Measurements from ENCODE around the gene PSTPIP2.
"Not testable (repeated sequence)": the region's sequence is repeated elsewhere in the genome, so short reads cannot be mapped to it uniquely, and the experiment has no call there.

PSTPIP2 gene, protein sequence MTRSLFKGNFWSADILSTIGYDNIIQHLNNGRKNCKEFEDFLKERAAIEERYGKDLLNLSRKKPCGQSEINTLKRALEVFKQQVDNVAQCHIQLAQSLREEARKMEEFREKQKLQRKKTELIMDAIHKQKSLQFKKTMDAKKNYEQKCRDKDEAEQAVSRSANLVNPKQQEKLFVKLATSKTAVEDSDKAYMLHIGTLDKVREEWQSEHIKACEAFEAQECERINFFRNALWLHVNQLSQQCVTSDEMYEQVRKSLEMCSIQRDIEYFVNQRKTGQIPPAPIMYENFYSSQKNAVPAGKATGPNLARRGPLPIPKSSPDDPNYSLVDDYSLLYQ

DNA sequence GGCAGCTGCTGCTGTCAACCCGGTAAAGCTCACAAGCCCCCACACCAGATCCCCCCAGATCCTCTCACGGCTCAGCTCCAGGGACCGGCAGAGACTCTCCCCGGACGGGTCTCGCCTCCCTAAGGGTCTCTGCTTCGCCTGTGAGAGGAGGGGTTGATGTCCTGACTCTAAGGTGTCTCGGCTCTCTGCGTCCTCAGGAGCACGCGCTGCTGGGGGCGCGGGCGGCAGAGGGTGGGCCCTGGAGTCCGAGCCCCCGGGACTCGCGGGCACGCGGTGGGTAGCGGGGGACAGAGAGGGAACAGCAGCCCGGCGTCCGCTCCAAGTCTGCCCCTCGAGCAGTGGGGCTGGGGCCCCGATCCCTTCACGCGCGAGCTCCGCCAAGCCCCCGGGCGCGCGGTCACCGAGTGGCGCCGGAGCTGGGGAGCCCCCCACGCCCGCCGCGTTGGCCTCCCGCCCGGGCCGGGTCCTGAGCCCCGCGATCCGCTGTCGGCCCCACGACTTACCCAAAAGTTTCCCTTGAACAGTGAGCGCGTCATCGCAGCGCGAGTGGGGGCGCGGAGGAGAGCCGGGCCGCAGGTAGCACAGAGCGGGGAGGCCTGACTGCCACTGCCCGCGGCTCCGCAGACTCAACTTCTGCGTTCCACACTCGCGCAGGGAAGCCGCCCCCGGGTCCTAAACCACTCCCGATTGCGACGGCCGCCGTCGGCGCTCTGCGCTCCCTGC is at the start of gene PSTPIP2:
PSTPIP2 (minus strand) TSS at position 608 of the 723 bp plus-strand sequence; CDS start at position 536, 72 bp downstream.
- H3K27ac Mint-ChIP-seq: peak within 1 kb of the TSS; percentile 20
- DNase-seq (ENCODE audit: low spot score in 2 of 2): peak; percentile 55 to 81
- H3K4me1 Mint-ChIP-seq: peaks cover 48% of the 10 kb centered on the region
- H3K36me3 Mint-ChIP-seq: peaks cover under 1% of the 10 kb centered on the region
- H3K9me3 Mint-ChIP-seq: no peaks in the 10 kb centered on the region
- peak within 1 kb of the TSS; percentile 60 for H3K4me3 Mint-ChIP-seq
- ATAC-seq: peak; percentile 83

DNA sequence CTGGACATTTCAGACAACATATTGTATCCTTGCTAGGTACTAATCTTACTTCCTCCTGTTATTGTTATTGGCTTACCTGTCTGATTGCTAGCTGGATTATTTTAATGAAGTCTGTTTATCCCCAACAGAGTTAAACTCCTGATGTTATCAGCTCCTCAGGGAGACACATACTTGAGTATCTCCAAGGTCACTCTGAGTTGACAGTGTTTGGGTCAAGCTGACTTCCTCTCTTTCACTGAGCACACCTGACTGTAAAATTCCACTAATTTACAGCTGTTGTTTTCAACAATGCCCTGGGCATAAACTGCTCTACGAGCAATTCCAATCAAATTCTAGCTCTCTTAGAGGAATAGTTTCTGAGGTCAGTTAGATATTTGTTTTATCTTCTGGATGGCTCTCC is 41.7 kb upstream of the PSTPIP2 start:
- H3K27ac Mint-ChIP-seq: no peak overlapping the region
- ATAC-seq (no peak), DNase-seq (ENCODE audit: low spot score in 2 of 2) (no peak)
- H3K36me3 Mint-ChIP-seq: peaks cover 78% of the 10 kb centered on the region
- H3K9me3 Mint-ChIP-seq: no peaks in the 10 kb centered on the region
- H3K4me3 Mint-ChIP-seq: no peak overlapping the region
- no peaks in the 10 kb centered on the region for H3K4me1 Mint-ChIP-seq

DNA sequence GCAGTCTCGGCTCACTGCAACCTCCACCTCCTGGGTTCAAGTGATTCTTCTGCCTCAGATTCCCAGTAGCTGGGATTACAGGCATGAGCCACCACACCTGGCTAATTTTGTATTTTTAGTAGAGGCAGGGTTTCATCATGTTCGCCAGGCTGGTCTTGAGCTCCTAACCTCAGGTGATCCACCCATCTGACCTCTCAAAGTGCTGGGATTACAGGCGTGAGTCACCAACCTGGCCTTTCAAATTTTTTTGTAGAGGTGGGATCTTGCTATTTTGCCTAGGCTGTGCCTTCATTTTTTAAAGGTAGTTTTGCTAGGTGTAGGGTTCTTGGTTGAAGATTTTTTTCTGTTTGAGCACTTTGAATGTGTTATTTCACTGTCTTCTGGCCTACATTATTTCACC is 38.3 kb upstream of the PSTPIP2 start:
- H3K9me3 Mint-ChIP-seq: no peaks in the 10 kb centered on the region
- ATAC-seq: no peak
- H3K27ac Mint-ChIP-seq: no peak overlapping the region
- H3K4me3 Mint-ChIP-seq: no peak overlapping the region
- DNase-seq (ENCODE audit: low spot score in 2 of 2): no peak
- H3K36me3 Mint-ChIP-seq: peaks cover 84% of the 10 kb centered on the region
- no peaks in the 10 kb centered on the region for H3K4me1 Mint-ChIP-seq

DNA sequence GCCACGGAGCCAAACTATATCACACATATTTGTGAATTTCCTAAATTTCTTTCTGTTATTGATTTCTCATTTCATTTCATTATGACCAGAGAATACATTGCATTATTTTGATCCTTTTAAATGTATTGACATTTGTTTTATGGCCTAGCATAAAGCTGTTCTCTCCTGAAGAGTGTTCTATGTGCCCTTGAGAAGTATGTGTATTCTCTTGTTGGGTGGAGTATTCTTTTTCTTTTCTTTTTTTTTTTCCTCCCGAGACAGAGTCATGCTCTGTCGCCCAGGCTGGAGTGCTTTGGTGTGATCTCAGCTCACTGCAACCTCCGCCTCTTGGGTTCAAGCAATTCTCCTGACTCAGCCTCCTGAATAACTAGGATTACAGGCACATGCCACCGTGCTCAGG is 37.3 kb upstream of the PSTPIP2 start:
- H3K27ac Mint-ChIP-seq: no peak overlapping the region
- no peak overlapping the region for H3K4me3 Mint-ChIP-seq

DNA sequence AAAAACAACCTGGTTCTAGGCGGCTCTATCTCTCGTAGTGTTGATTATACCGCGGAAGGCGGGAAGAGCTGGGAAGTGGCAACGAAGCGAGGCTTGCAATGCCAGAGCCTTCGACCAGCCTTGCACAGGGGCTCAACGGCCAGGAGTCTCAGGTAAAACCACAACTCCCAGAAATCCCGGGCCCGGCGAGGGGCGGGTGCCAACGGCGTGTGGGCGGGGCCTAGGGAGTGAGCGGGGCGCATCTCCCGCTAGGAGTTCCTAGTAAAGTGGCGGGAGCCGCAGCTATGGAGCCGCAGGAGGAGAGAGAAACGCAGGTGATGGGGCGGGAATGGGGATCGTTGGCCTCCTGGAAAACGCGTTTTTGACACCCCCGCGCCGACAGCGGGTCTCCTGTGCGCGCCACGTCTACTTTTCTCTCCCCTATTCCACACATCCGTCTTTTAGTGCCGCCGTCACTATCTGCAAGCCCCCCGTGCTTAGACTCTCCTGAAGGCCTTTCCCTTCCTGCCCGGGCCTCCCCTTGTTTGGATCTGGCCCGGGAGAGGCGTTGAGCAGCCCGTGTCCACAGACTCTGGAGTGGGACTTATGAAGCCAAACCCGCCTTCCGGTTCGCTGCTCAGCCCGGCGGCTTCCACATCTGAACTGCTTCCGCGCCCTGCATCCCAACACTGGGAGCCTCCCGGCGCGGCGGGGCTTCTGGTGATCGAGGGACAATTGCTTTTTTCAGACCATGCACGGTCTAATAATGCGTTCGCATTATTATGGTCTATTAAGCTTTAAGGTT is 32.3 kb upstream of the PSTPIP2 start, which contains the start of gene HAUS1:
HAUS1 (plus strand) TSS at position 258 of the 784 bp plus-strand sequence; CDS start at position 285, 27 bp downstream.
- Mint-ChIP-seq H3K9me3 (no peaks in the 10 kb centered on the region), H3K4me3 (peak within 1 kb of the TSS; percentile 98), H3K36me3 (peaks cover 36% of the 10 kb centered on the region), H3K4me1 (peaks cover 9% of the 10 kb centered on the region), H3K27ac (peak within 1 kb of the TSS; percentile 97)
- ATAC-seq (peak; percentile 90), DNase-seq (ENCODE audit: low spot score in 2 of 2) (peak; percentile 64 to 89)

More for the DNA sequence above, 37.3 kb upstream of the PSTPIP2 start:
- Mint-ChIP-seq H3K4me1 (peaks cover 9% of the 10 kb centered on the region), H3K9me3 (no peaks in the 10 kb centered on the region), H3K36me3 (peaks cover 74% of the 10 kb centered on the region)
- DNase-seq (ENCODE audit: low spot score in 2 of 2) (no peak), ATAC-seq (no peak)

DNA sequence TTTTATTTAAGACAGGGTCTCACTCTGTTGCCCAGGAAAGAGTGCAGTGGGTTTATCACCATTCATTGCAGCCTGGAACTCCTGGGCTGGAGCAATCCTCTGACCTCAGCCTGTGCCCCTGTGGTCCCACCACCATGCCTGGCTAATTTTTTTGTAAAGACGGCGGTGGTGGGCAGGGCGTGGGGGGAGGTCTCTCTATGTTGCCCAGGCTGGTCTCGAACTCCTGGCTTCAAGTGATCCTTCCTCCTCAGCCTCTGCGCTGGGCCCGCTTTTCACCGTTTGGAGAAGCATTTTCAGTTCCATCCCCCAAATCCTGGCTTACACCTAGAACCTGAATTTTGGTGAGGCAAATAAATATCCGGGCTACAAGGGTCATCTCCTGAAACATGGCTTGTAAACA is 27.4 kb upstream of the PSTPIP2 start:
- ATAC-seq: no peak
- Mint-ChIP-seq H3K4me1 (peaks cover 16% of the 10 kb centered on the region), H3K27ac (no peak overlapping the region), H3K9me3 (no peaks in the 10 kb centered on the region), H3K36me3 (peaks cover 33% of the 10 kb centered on the region), H3K4me3 (no peak overlapping the region)
- no peak for DNase-seq (ENCODE audit: low spot score in 2 of 2)

DNA sequence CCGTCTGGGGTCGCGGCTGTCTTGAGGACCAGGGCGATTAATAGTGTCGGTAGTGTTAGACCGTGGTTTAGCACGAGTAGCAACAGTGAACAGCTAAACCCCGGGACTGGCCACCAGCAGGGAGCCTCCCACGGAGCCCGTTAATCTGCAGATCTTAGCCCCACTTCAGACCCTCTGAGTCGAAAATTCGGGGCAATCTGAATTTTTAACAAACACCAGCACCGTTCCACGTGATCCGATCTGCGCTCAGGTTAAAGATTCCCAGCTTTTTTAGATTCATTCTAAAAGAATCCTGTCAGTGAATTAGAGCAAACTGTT is 26.5 kb upstream of the PSTPIP2 start:
- peaks cover 21% of the 10 kb centered on the region for H3K4me1 Mint-ChIP-seq
- H3K36me3 Mint-ChIP-seq: peaks cover 42% of the 10 kb centered on the region
- H3K9me3 Mint-ChIP-seq: no peaks in the 10 kb centered on the region
- no peak for ATAC-seq
- peak in 1 of 2 donors; percentile 81 for DNase-seq (ENCODE audit: low spot score in 2 of 2)
- peak overlapping the region; percentile 96 for H3K27ac Mint-ChIP-seq
- peak overlapping the region; percentile 87 for H3K4me3 Mint-ChIP-seq

DNA sequence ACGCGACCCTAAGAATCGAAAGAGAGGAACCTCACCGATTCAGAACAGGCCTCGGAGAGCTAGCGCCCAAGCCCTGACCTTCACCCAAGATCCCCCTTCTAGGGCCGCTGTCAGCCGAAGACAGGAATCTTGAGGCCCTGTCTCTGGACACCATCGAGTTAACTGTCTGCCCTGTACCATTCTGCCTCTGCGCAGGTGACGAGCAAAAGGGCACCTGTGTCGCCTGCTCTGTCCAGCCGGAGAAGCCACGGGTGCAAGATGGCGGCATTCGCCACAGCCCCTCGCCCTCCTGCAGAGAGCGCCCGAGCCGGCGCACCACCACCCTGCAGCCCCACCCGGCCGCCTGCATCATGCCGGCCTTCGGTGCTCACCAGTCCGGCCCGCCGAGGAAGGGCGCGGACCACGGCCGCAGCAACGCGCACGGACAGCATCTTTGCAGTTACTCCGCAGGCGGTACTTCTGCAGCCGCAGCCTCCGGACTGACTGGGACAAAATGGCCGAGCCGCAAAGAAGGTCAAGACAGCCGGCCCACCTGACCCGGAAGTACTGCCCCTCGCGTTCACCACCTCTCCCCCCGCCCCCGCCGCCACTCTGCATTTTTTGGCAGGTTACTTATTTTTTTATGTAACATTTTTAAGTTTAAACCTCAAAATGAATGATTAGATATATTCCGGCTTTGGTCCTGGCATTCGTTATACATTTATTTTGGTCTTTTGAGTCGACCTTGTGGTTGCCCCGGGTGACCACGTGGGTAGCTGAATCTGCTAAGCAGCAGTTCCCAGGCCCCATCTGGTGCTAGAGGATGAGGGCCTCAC is 25.9 kb upstream of the PSTPIP2 start, which contains the start of gene ATP5F1A:
ATP5F1A (minus strand) TSS at position 496 of the 815 bp plus-strand sequence; CDS start at position 431, 65 bp downstream.
- peak within 1 kb of the TSS; percentile 96 for H3K27ac Mint-ChIP-seq
- DNase-seq (ENCODE audit: low spot score in 2 of 2) (peak; percentile 63 to 90), ATAC-seq (peak; percentile 94)
- no peaks in the 10 kb centered on the region for H3K9me3 Mint-ChIP-seq
- H3K4me3 Mint-ChIP-seq: peak within 1 kb of the TSS; percentile 87
- peaks cover 48% of the 10 kb centered on the region for H3K36me3 Mint-ChIP-seq
- peaks cover 21% of the 10 kb centered on the region for H3K4me1 Mint-ChIP-seq

DNA sequence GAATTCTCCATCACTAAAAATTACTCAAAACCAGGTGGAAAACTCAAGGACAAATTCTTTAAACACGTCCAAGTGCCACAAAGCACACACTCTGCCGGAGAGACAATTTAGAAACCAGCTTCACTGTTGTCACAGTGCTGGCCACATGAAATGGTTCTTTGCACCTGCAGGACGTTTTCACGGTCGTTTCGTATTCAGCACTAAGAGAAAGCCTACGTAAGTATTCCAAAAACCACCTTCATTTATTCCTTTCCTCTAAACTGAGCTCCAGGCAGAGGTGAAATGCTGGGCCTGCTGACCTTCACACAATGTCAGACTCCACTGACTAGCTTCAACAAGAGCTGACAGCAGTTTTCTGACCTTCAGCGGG is 25.4 kb upstream of the PSTPIP2 start:
- ATAC-seq (peak; percentile 1), DNase-seq (ENCODE audit: low spot score in 2 of 2) (no peak)
- Mint-ChIP-seq H3K4me1 (peaks cover 21% of the 10 kb centered on the region), H3K4me3 (peak overlapping the region; percentile 87), H3K27ac (peak overlapping the region; percentile 96), H3K9me3 (no peaks in the 10 kb centered on the region), H3K36me3 (peaks cover 53% of the 10 kb centered on the region)

DNA sequence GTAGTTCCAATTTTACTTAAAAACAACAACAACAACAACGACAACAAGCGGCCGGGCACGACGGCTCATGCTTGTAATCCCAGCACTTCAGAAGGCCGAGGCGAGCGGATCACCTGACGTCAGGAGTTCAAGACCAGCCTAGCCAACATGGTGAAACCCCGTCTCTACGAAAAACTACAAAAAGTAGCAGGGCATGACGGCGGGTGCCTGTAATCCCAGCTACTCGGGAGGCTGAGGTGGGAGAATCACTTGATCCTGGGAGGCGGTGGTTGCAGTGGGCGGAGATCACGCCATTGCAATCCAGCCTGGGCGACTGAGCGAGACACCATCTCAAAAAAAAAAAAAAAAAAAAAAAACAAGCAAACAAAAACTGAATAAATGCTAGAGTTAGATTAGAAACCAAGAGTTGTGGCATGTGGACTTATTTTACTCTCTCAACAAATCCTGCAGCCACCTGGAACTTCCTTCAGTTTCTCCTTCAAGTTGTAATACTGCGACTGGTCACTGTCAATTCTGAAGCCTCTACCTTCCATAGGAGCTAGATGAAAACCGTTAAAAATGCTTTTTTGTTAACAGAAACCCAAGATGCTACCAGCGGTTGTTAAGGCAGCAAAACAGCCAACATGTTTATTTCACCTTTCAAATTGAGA is 24.7 kb upstream of the PSTPIP2 start:
- Mint-ChIP-seq H3K4me3 (peak overlapping the region; percentile 87), H3K27ac (peak overlapping the region; percentile 96), H3K36me3 (peaks cover 60% of the 10 kb centered on the region), H3K9me3 (no peaks in the 10 kb centered on the region), H3K4me1 (peaks cover 21% of the 10 kb centered on the region)
- ATAC-seq (no peak), DNase-seq (ENCODE audit: low spot score in 2 of 2) (no peak)

DNA sequence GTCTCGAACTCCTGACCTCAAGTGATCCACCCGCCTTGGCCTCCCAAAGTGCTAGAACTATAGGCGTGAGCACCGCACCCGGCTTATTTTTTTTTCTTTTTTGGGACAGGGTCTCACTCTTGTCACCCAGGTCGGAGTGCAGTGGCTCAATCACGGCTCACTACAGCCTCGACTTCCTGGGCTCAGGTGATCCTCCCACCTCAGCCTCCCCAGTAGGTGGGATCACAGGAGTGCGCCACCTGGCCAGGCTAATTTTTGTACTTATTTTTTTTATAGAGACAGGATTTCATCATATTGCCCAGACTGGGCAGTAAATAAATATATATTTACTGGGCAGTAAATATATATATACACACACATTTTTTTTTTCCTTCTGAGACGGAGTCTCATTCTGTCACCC is 23.5 kb upstream of the PSTPIP2 start:
- H3K27ac Mint-ChIP-seq: peak overlapping the region; percentile 96
- peaks cover 27% of the 10 kb centered on the region for H3K4me1 Mint-ChIP-seq
- H3K4me3 Mint-ChIP-seq: peak overlapping the region; percentile 87
- H3K9me3 Mint-ChIP-seq: no peaks in the 10 kb centered on the region
- DNase-seq (ENCODE audit: low spot score in 2 of 2) (no peak), ATAC-seq (no peak)
- peaks cover 72% of the 10 kb centered on the region for H3K36me3 Mint-ChIP-seq

DNA sequence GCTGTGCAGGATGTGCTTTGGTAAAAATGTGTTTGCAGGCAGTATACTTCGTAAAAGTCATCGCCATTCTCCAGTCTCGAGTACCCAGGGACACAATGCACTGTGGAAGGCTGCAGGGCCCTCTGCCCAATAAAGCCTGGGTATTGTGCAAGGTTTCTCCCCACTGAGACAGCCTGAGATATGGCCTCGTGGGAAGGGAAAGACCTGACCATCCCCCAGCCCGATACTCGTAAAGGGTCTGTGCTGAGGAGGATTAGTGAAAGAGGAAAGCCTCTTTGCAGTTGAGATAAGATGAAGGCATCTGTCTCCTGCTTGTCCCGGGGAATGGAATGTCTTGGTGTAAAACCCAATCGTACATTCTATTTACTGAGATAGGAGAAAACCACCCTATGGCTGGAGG is 16.4 kb upstream of the PSTPIP2 start:
- H3K27ac Mint-ChIP-seq: peak overlapping the region; percentile 52
- not testable (repeated sequence) for ATAC-seq

DNA sequence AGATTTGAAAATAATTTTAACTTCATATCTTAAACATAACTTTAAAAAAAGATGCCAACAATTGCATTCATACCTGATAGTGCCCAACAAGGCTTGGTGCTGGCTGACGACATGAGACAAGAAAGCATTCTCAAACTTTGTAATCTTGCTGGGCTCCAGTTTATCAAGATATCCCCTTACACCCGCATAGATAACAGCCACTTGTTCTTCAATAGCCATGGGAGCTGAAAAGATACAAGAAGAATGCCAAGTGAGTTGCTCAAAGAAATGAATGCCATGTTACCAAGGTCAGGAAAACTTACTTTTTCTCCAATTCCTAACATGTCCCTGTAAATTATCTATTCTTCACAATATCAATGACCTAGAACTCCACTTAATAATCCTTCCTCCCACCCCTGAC is 12.4 kb upstream of the PSTPIP2 start:
- no peaks in the 10 kb centered on the region for H3K9me3 Mint-ChIP-seq
- ATAC-seq: no peak
- H3K36me3 Mint-ChIP-seq: peaks cover 100% of the 10 kb centered on the region
- H3K4me3 Mint-ChIP-seq: no peak overlapping the region
- DNase-seq (ENCODE audit: low spot score in 2 of 2): no peak
- peaks cover 7% of the 10 kb centered on the region for H3K4me1 Mint-ChIP-seq
- no peak overlapping the region for H3K27ac Mint-ChIP-seq

More for the DNA sequence above, 16.4 kb upstream of the PSTPIP2 start:
- Mint-ChIP-seq H3K4me1 (peaks cover 19% of the 10 kb centered on the region), H3K36me3 (peaks cover 100% of the 10 kb centered on the region)
- not testable (repeated sequence) for H3K9me3 Mint-ChIP-seq; DNase-seq (ENCODE audit: low spot score in 2 of 2); H3K4me3 Mint-ChIP-seq

DNA sequence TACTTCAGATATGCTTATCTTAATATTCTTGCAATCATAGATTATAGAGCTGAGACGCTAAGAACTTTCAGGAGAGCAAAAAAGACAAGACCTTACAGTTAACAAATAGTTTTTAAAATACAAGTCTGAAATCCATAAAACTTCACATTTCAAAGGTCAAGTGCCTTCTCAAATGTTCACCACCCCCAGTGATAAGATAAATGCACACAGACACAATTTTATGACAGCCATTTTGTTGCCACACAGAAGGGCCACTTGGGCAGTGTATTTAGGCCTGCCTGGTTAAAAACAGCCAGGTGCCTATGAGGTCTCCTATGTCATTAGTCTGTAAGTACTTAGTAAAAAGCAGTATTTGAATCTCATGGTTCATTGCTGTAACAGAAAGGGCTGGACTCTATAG is 8.1 kb upstream of the PSTPIP2 start:
- no peak overlapping the region for H3K27ac Mint-ChIP-seq
- no peak overlapping the region for H3K4me3 Mint-ChIP-seq
- DNase-seq (ENCODE audit: low spot score in 2 of 2) (no peak), ATAC-seq (no peak)
- H3K36me3 Mint-ChIP-seq: peaks cover 81% of the 10 kb centered on the region
- no peaks in the 10 kb centered on the region for H3K4me1 Mint-ChIP-seq
- H3K9me3 Mint-ChIP-seq: no peaks in the 10 kb centered on the region

All from stimulated activated effector memory CD8-positive, alpha-beta T cell treated with anti-CD3 and anti-CD28 coated beads, Interleukin-12 subunit alpha, Interleukin-12 subunit beta, amount 100 ng/mL, for 72 hours (primary cell).